GF-D8 (cell line): ENCODE data around the gene CSNK1E.
"Not testable (repeated sequence)": the region's sequence is repeated elsewhere in the genome, so short reads cannot be mapped to it uniquely, and the experiment has no call there.

Experiments
- DNase-seq: peaks from one replicate; lab custom pipeline; 2025; lab: John Stamatoyannopoulos, UW

Gene CSNK1E

GRCh38 chr22:38317122-38317994, at the start of gene CSNK1E:
Gene CSNK1E (minus strand): TSS chr22:38317433. CDS start chr22:38314157, 3,276 bp downstream.
- no peak for DNase-seq

GRCh38 chr22:38365829-38366228, 48.6 kb upstream of the CSNK1E start:
- DNase-seq = not testable (repeated sequence)

GRCh38 chr22:38365174-38365573, 47.9 kb upstream of the CSNK1E start:
- DNase-seq = not testable (repeated sequence)

- DNase-seq = not testable (repeated sequence)
Observed at GRCh38 chr22:38360560-38360959, 43.3 kb upstream of the CSNK1E start.

GRCh38 chr22:38359817-38360216, 42.6 kb upstream of the CSNK1E start:
- DNase-seq = not testable (repeated sequence)

GRCh38 chr22:38357971-38358370, 40.7 kb upstream of the CSNK1E start:
- DNase-seq = not testable (repeated sequence)

- DNase-seq = no peak
Observed at GRCh38 chr22:38355275-38355674, 38.0 kb upstream of the CSNK1E start.

GRCh38 chr22:38353701-38354100, 36.5 kb upstream of the CSNK1E start:
- DNase-seq = no peak

GRCh38 chr22:38353142-38353629, 36.0 kb upstream of the CSNK1E start:
- no peak for DNase-seq

GRCh38 chr22:38352436-38352835, 35.2 kb upstream of the CSNK1E start:
- no peak for DNase-seq

GRCh38 chr22:38350444-38351359, 33.5 kb upstream of the CSNK1E start:
- no peak for DNase-seq

- DNase-seq = no peak
Observed at GRCh38 chr22:38348751-38349496, 31.7 kb upstream of the CSNK1E start.

GRCh38 chr22:38347944-38348750, 30.9 kb upstream of the CSNK1E start:
- DNase-seq = no peak

- DNase-seq = no peak
Observed at GRCh38 chr22:38347181-38347943, 30.1 kb upstream of the CSNK1E start.

GRCh38 chr22:38346506-38346905, 29.3 kb upstream of the CSNK1E start:
- no peak for DNase-seq

- DNase-seq = no peak
Observed at GRCh38 chr22:38345782-38346181, 28.5 kb upstream of the CSNK1E start.

- not testable (repeated sequence) for DNase-seq
Observed at GRCh38 chr22:38339893-38340292, 22.7 kb upstream of the CSNK1E start.

- DNase-seq = no peak
Observed at GRCh38 chr22:38338772-38339379, 21.6 kb upstream of the CSNK1E start.

GRCh38 chr22:38336699-38337098, 19.5 kb upstream of the CSNK1E start:
- DNase-seq = no peak

- DNase-seq = no peak
Observed at GRCh38 chr22:38335077-38335476, 17.8 kb upstream of the CSNK1E start.
